K562 (cell line): ENCODE measurements around the gene ANXA1.

Experiments
- AFF1 ChIP-seq, 2 experiments: fragments of 450-650 bp; IDR thresholded peaks; 2 replicates each; pipeline ENCODE4 v1.6.1; 2018; ENCODE audit warnings: mild to moderate bottlenecking in 2 of 2, low read depth in 1 of 2; ENCODE audit not compliant: partially characterized antibody in 2 of 2
- ID3 ChIP-seq, 2 experiments: fragments of 250-450 bp in 1 of 2; fragments of 450-650 bp in 1 of 2; sonication (Bioruptor Pico) in 1 of 2; IDR thresholded peaks; 2 replicates each; pipeline versions ENCODE4 v1.6.1 to v1.8.0; 2016 to 2021; ENCODE audit warnings: mild to moderate bottlenecking in 2 of 2, moderate library complexity in 2 of 2, missing compliant biosample characterization in 1 of 2, missing genetic modification characterization in 1 of 2
- KLF6 ChIP-seq: fragments of 250-450 bp; sonication (Bioruptor Pico); IDR thresholded peaks from 2 replicates; pipeline ENCODE4 v1.4.0; 2020; ENCODE audit warnings: mild to moderate bottlenecking, moderate library complexity, borderline replicate concordance
- NR3C1 ChIP-seq: sonication (generic); formaldehyde crosslinking; IDR thresholded peaks from 2 replicates; pipeline ENCODE4 v1.8.1; 2022; ENCODE audit warnings: missing genetic modification reagents
- POLR2AphosphoS5 ChIP-seq: IDR thresholded peaks from 2 replicates; pipeline ENCODE4 v1.6.1; 2011; ENCODE audit warnings: mild to moderate bottlenecking, low read depth, low read length, moderate library complexity; ENCODE audit not compliant: control insufficient read depth, insufficient read depth
- TAF1 ChIP-seq: IDR thresholded peaks from 2 replicates; pipeline ENCODE4 v1.6.1; 2011; ENCODE audit warnings: mild to moderate bottlenecking, low read length, moderate library complexity; ENCODE audit not compliant: insufficient read depth, control insufficient read depth, severe bottlenecking; ENCODE audit errors: extremely low read depth

GRCh38 chr9:73183917-73184861, 32.5 kb downstream of the ANXA1 start:
- TF ChIP-seq TAF1 (no peak), KLF6 (CRISPR knock-in tag) (no peak), AFF1 (IDR thresholded peaks at IDR 0.05; ENCODE audit: low read depth in 1 of 2, partially characterized antibody in 2 of 2) (no peak), POLR2AphosphoS5 (no peak), ID3 (CRISPR knock-in tag; IDR thresholded peaks at IDR 0.05) (no peak), ID3 (tag; IDR thresholded peaks at IDR 0.05) (no peak), NR3C1 (CRISPR knock-in tag) (no peak)
